AG09309 (cell line): ENCODE data around the gene DAB2IP.
"Not testable (repeated sequence)": the region's sequence is repeated elsewhere in the genome, so short reads cannot be mapped to it uniquely, and the experiment has no call there.

Experiments used
- DNase-seq: peaks from one replicate; pipeline ENCODE4 v3.0.0-alpha.2; 2010; ENCODE audit warnings: low read depth
- H3K4me3 ChIP-seq: 2 replicates; pipeline ENCODE4 v1.5.1; 2011; ENCODE audit warnings: mild to moderate bottlenecking, low read depth, low read length, moderate library complexity; ENCODE audit not compliant: control insufficient read depth
- CTCF ChIP-seq: IDR thresholded peaks from 2 replicates; pipeline ENCODE4 v1.5.1; 2011; ENCODE audit warnings: mild to moderate bottlenecking, low read depth, low read length, inconsistent platforms; ENCODE audit not compliant: insufficient read depth, control insufficient read depth; ENCODE audit errors: missing control alignments

Gene DAB2IP

GRCh38 chr9:121609822-121610637 lies 41.4 kb upstream of the DAB2IP start:
- no peak overlapping the region for H3K4me3 ChIP-seq
- DNase-seq = no peak
- no peak for TF ChIP-seq CTCF

- DNase-seq = no peak
- TF ChIP-seq CTCF = no peak
- H3K4me3 ChIP-seq = no peak overlapping the region
Observed at GRCh38 chr9:121610638-121610953, 40.8 kb upstream of the DAB2IP start.

GRCh38 chr9:121612511-121612998 lies 38.9 kb upstream of the DAB2IP start:
- no peak overlapping the region for H3K4me3 ChIP-seq
- TF ChIP-seq CTCF = no peak
- DNase-seq = no peak

- DNase-seq = no peak
- H3K4me3 ChIP-seq = no peak overlapping the region
- TF ChIP-seq CTCF = no peak
Observed at GRCh38 chr9:121613009-121613752, 38.3 kb upstream of the DAB2IP start.

- no peak for TF ChIP-seq CTCF
- DNase-seq = no peak
- H3K4me3 ChIP-seq = no peak overlapping the region
Observed at GRCh38 chr9:121616123-121616755, 35.2 kb upstream of the DAB2IP start.

- no peak for TF ChIP-seq CTCF
- DNase-seq = no peak
- H3K4me3 ChIP-seq = no peak overlapping the region
Observed at GRCh38 chr9:121618504-121618903, 32.9 kb upstream of the DAB2IP start.

- H3K4me3 ChIP-seq, DNase-seq: not testable (repeated sequence)
Observed at GRCh38 chr9:121618910-121619309, 32.5 kb upstream of the DAB2IP start.
